Measurements from ENCODE around the gene CXCR1.

- TF ChIP-seq POLR2A (IDR thresholded peaks at IDR 0.05) (no peak), CTCF (IDR thresholded peaks at IDR 0.05) (peak in 1 of 6 experiments; percentile 17)
These were observed 41.1 kb downstream of the CXCR1 start, which contains the start of gene CXCR2 for GRCh38 chr2:218125626-218126080.

Data from adrenal gland (tissue), 5 donors.